GM21619 (cell line): Measurements from ENCODE around the gene KIAA0513.
"Not testable (repeated sequence)": the region's sequence is repeated elsewhere in the genome, so short reads cannot be mapped to it uniquely, and the experiment has no call there.

Source experiments
- ATAC-seq: cut with Tn5 transposase; IDR thresholded peaks from one replicate; pipeline ENCODE4 v1.9.1; 2021; ENCODE audit not compliant: unreplicated experiment

KIAA0513 gene

GRCh38 chr16:85027958-85028684 is 526 bp downstream of the KIAA0513 start:
- ATAC-seq, result peak; percentile 17

GRCh38 chr16:85028685-85029407 is 1.3 kb downstream of the KIAA0513 start:
- peak; percentile 33 for ATAC-seq

- no peak for ATAC-seq
Observed at GRCh38 chr16:85029408-85029784, 1.8 kb downstream of the KIAA0513 start.

GRCh38 chr16:85029981-85030401 is 2.4 kb downstream of the KIAA0513 start:
- ATAC-seq, result no peak

GRCh38 chr16:85031451-85031850 is 3.9 kb downstream of the KIAA0513 start:
- no peak for ATAC-seq

- not testable (repeated sequence) for ATAC-seq
Observed at GRCh38 chr16:85032187-85032586, 4.6 kb downstream of the KIAA0513 start.

- no peak for ATAC-seq
Observed at GRCh38 chr16:85033171-85033570, 5.6 kb downstream of the KIAA0513 start.

GRCh38 chr16:85034591-85035433 is 7.2 kb downstream of the KIAA0513 start:
- ATAC-seq, result no peak

GRCh38 chr16:85036236-85037049 is 8.8 kb downstream of the KIAA0513 start:
- no peak for ATAC-seq

- ATAC-seq, result no peak
Observed at GRCh38 chr16:85037050-85037410, 9.4 kb downstream of the KIAA0513 start.

GRCh38 chr16:85037721-85038120 is 10.1 kb downstream of the KIAA0513 start:
- ATAC-seq, result no peak

- no peak for ATAC-seq
Observed at GRCh38 chr16:85040685-85041084, 13.1 kb downstream of the KIAA0513 start.

- ATAC-seq, result no peak
Observed at GRCh38 chr16:85041219-85042166, 13.9 kb downstream of the KIAA0513 start.

GRCh38 chr16:85042167-85042526 is 14.6 kb downstream of the KIAA0513 start:
- no peak for ATAC-seq

GRCh38 chr16:85042606-85043005 is 15.0 kb downstream of the KIAA0513 start:
- no peak for ATAC-seq

- ATAC-seq, result no peak
Observed at GRCh38 chr16:85045077-85045476, 17.5 kb downstream of the KIAA0513 start.

GRCh38 chr16:85045641-85046471 is 18.3 kb downstream of the KIAA0513 start:
- ATAC-seq, result no peak

- no peak for ATAC-seq
Observed at GRCh38 chr16:85046472-85046916, 18.9 kb downstream of the KIAA0513 start.
